Neural crest cell (in vitro differentiated cells): ENCODE results near the gene RPS21. TPM values are rescaled to one million over a fixed set of nuclear protein-coding genes. Genes with fewer than 3 reads are reported as not detected.

Experiments
- DNase-seq: peaks from one replicate; pipeline ENCODE4 v3.0.0; 2021; ENCODE audit warnings: low read depth, mixed read lengths, low spot score
- H3K27ac Mint-ChIP-seq: one replicate; pipeline ENCODE4 v1.8.0; 2021; ENCODE audit warnings: mild to moderate bottlenecking, mixed read lengths; ENCODE audit not compliant: unreplicated experiment
- H3K27me3 Mint-ChIP-seq: 2 replicates; pipeline ENCODE4 v1.8.0; 2021; ENCODE audit warnings: low read depth, mild to moderate bottlenecking, mixed read lengths
- H3K36me3 Mint-ChIP-seq: 2 replicates; pipeline ENCODE4 v1.8.0; 2021; ENCODE audit warnings: low read depth, mild to moderate bottlenecking, mixed read lengths
- H3K4me1 Mint-ChIP-seq: 2 replicates; pipeline ENCODE4 v1.8.0; 2021; ENCODE audit warnings: mixed read lengths
- H3K4me3 Mint-ChIP-seq: one replicate; pipeline ENCODE4 v1.8.0; 2021; ENCODE audit warnings: mild to moderate bottlenecking, mixed read lengths
- H3K9me3 Mint-ChIP-seq: 2 replicates; pipeline ENCODE4 v1.8.0; 2021; ENCODE audit warnings: mixed read lengths
- total RNA-seq: library from RNA; stranded (reverse); gene quantifications from 2 replicates; pipeline ENCODE4 v1.2.1, GENCODE V29; 2021
- TF ChIP-seq, protein P1 (sequence below): fragments of 200-600 bp; sonication (generic); conservative IDR thresholded peaks from 2 replicates; pipeline ENCODE4 v1.5.0; 2021; ENCODE audit warnings: antibody characterized with exemption, mild to moderate bottlenecking

The RPS21 gene
- total RNA-seq, 1 donor from 2014 or later: 1,312 TPM

DNA sequence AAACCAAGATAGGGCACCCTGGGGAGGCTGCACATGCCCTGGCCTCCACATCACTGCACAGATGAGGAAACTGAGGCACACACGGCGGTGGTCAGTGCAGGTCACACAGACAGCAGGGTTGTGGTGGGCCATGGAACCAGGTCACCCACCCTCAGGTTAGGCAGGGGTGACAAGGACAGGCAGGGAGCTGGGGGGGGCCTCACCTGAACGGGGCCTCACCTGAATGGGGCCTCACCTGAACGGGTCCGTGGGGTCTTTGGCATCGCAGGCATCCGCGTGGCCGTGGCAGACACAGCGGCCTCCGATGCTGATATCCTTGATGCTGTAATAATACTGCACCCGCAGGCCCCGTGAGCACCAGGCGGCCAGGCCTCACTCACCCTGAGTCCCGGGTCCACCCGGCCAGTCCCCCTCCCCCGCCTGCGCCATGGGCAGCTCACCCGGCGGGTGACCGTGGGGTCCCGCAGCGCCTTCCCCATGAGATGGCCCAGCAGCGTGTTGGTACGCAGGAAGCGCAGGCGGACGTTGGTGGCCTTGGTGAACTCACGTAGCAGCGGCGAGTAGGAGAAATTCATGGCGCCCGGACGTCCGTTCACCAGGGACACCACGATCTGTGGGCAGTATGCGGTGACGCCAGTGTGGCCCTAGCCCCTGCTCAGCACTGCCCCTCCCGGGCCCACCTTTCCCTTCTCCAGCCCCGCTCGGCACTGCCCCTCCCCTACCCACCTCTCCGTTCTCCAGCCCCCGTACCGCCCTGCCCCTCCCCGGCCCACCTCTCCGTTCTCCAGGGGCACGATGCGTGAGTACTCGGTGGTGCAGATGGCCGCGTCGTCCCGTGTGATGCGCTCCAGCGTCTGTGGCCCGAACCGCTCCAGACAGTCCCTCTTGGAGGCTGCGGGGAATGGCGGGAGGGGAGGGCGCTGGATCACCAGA is 35.2 kb upstream of the RPS21 start:
- TF ChIP-seq, protein P1, sequence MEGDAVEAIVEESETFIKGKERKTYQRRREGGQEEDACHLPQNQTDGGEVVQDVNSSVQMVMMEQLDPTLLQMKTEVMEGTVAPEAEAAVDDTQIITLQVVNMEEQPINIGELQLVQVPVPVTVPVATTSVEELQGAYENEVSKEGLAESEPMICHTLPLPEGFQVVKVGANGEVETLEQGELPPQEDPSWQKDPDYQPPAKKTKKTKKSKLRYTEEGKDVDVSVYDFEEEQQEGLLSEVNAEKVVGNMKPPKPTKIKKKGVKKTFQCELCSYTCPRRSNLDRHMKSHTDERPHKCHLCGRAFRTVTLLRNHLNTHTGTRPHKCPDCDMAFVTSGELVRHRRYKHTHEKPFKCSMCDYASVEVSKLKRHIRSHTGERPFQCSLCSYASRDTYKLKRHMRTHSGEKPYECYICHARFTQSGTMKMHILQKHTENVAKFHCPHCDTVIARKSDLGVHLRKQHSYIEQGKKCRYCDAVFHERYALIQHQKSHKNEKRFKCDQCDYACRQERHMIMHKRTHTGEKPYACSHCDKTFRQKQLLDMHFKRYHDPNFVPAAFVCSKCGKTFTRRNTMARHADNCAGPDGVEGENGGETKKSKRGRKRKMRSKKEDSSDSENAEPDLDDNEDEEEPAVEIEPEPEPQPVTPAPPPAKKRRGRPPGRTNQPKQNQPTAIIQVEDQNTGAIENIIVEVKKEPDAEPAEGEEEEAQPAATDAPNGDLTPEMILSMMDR: no peak
- no peak overlapping the region for H3K4me3 Mint-ChIP-seq
- no peak for DNase-seq
- no peaks in the 10 kb centered on the region for H3K27me3 Mint-ChIP-seq
- H3K27ac Mint-ChIP-seq: no peak overlapping the region
- peaks cover 6% of the 10 kb centered on the region for H3K9me3 Mint-ChIP-seq
- peaks cover 11% of the 10 kb centered on the region for H3K4me1 Mint-ChIP-seq
- peaks cover 8% of the 10 kb centered on the region for H3K36me3 Mint-ChIP-seq

DNA sequence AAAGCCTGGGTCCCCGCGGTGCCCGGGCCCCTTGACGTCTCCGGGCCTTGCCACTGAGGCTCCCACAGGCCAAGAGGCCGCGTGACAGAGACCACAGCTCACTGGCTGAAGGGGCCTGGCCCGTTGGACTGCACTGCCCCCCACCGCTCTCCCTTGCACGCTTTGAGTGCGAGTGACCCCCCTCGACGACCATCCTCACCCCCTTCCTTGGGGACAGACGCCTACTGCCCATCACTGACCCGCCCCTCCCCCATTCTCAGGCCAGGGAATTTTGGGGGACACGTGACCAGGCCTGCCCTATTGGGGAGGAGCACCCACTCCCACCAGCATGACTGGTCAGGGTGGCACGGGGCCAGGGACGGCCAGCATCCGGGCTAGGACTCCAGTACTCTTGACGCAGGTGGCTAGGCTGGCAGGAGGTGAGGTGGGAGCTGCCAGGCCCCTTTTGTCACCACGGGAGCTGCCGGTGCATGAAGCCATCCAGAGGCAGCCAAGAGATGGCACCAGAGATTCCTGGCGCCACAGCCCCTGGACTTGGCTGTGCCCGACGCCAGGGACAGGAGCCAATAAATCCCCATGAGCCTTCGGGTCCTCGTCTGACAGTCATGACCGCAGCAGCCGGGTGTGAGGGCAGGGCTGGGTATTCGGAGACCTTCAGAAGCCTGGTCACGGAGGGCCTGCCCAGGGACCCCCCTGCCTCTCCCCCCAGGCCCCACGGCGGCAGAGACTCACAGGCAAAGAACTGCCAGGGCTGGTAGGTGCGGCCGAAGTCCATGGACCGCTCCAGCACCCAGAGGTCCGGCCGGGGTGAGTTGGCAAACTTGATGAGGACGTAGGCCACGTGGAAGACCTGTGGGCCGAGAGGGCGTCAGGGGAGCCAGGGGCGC is 34.3 kb upstream of the RPS21 start:
- Mint-ChIP-seq H3K4me1 (peaks cover 11% of the 10 kb centered on the region), H3K4me3 (no peak overlapping the region), H3K27me3 (no peaks in the 10 kb centered on the region), H3K27ac (no peak overlapping the region), H3K36me3 (peaks cover 8% of the 10 kb centered on the region), H3K9me3 (peaks cover 6% of the 10 kb centered on the region)
- DNase-seq: no peak
- TF ChIP-seq, protein P1: no peak

DNA sequence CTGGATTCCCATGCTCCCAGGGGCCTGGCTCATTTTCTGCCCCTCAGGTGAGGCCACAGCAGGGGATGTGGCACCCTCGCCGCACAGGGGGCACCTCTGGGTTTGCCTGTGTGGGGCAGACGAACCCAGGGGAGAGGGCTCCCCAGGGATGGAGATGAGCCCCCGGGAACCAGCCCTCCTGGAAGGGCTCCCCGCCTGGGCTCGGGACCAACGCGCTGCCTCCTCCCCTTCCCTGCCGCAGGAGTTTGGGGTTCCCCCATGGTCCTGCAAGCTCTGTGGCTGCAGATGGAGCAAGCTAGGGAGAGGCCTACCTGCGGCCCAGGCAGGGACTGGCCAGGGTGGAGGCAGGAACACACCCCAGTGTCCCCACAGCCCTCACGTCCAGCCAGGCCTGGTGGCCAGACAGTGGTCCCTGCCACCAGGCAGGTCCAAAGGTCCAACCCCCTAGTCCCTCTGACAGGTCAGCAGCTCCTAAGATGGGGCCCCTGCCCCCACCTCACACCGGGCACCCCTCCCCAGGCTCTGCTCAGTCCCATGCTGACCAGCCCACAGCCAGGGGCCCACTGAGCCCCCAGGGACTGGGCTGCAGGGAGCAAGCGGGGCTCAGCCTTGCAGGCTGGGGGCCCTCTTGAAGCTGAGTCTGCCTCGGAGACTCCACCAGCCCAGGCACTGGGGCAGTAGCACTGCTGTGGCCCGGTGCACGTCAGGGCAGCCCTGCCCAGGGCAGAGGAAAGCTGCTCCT is 33.4 kb upstream of the RPS21 start:
- Mint-ChIP-seq H3K4me3 (no peak overlapping the region), H3K4me1 (peaks cover 11% of the 10 kb centered on the region)

DNA sequence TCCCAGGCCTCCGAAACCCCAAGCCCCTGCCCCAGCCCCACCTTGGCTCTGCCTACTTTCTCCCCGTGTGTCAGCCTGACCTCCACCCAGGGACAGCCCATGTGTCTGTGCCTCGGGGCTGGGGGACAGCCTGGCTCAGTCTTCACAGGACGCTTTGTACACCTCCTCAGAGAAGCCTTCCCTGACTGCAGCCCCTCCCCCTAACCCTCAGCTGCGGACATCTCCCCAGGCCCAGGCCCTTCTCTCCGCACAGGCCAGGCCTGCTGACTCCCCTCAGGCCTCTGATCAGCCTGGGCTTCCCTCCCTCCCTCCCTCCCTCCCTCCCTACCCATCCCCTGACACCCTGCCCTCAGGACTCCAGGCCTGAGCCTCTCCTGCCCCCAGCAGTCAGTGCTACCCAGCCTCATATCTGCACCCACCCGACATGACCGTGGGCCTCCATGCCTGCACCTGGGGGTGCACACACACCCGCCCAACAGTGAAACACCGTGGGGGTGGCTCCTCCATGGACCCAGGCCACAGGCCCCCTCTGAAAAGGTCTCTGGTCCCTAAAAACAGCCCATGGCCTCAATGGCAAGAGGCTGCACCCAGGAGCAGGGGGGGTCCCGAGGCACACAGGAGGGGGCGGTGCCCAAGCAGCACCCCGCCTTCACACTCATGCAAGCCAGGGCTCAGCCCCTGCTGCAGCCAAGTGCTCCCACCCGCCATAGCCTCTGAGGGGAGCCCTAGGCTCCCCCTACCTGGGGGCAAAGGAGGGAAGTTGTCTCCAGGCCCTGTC is 32.7 kb upstream of the RPS21 start:
- Mint-ChIP-seq H3K27ac (no peak overlapping the region), H3K36me3 (peaks cover 2% of the 10 kb centered on the region), H3K27me3 (no peaks in the 10 kb centered on the region), H3K9me3 (peaks cover 2% of the 10 kb centered on the region), H3K4me1 (peaks cover 10% of the 10 kb centered on the region), H3K4me3 (no peak overlapping the region)
- TF ChIP-seq, protein P1: no peak
- DNase-seq: no peak

More for the DNA sequence above, 33.4 kb upstream of the RPS21 start:
- H3K27me3 Mint-ChIP-seq: no peaks in the 10 kb centered on the region
- H3K9me3 Mint-ChIP-seq: peaks cover 6% of the 10 kb centered on the region
- DNase-seq: no peak
- H3K36me3 Mint-ChIP-seq: peaks cover 6% of the 10 kb centered on the region
- TF ChIP-seq, protein P1: no peak
- H3K27ac Mint-ChIP-seq: no peak overlapping the region
